Pancreas (tissue), 10 donors: Measurements from ENCODE around the gene AMPD2. TPM values are rescaled to one million over a fixed set of nuclear protein-coding genes. Genes with fewer than 3 reads are reported as not detected.

Experiments
- ATAC-seq, 4 donors: fragments of 200-7000 bp; cut with Tn5 transposase; one replicate each; pipeline versions ENCODE4 v1.8.0 to v1.9.1; 2020; ENCODE audit warnings: mild to moderate bottlenecking in 4 of 4, moderate library complexity in 4 of 4
- DNase-seq, 6 donors: peaks; one replicate each; pipeline ENCODE4 v3.0.0-alpha.2; 2020
- FAIRE-seq: peaks from 2 replicates; lab custom pipeline; 2012; peaks lifted over from hg19 to GRCh38; lab: Jason Lieb, UNC
- H3K27ac ChIP-seq, 4 donors: fragments of 200-600 bp; sonication (generic); 1 replicate in 3 of 4; 2 replicates in 1 of 4; pipeline versions ENCODE4 v1.5.0 to v1.8.0; 2020
- H3K27me3 ChIP-seq, 4 donors: fragments of 200-600 bp; one replicate each; pipeline ENCODE4 v1.8.0; 2021
- H3K36me3 ChIP-seq, 3 donors: fragments of 200-600 bp; sonication (generic) in 1 of 3; one replicate each; pipeline versions ENCODE4 v1.5.0 to v1.8.0; 2020 to 2021
- H3K4me1 ChIP-seq, 3 donors: fragments of 200-600 bp; one replicate each; pipeline ENCODE4 v1.8.0; 2021
- H3K4me3 ChIP-seq, 4 donors: fragments of 200-600 bp; sonication (generic) in 2 of 4; one replicate each; pipeline versions ENCODE4 v1.5.0 to v1.8.0; 2020 to 2021
- H3K9me3 ChIP-seq, 4 donors: fragments of 200-600 bp; one replicate each; pipeline ENCODE4 v1.8.0; 2021
- CTCF ChIP-seq, 4 donors: fragments of 200-600 bp; sonication (generic) in 3 of 4; IDR thresholded peaks; one replicate each; pipeline versions ENCODE4 v1.5.0 to v1.8.0; 2021; ENCODE audit warnings: antibody characterized with exemption in 4 of 4
- WGBS, 2 donors: extraction: QIAGEN DNeasy Blood & Tissue Kit; methylation state at CpG; one replicate each; pipeline ENCODE4 v1.1.7; 2013; 5-methylcytosine and 5-hydroxymethylcytosine counted together
- intact Hi-C, 3 donors: fragments of 100-400 bp; cut with DNase I; formaldehyde crosslinking; loops; one replicate each; pipeline versions ENCODE4 v1.11.1 to v1.14.2; 2022
- polyA plus RNA-seq, 2 donors: library from polyadenylated mRNA; stranded (reverse); fragments of 200-250 nt; gene quantifications; one replicate each; pipeline ENCODE4 v1.2.3, GENCODE V29; 2013
- total RNA-seq, 6 donors: library from RNA; stranded (reverse); fragmentation: NEBNext Ultra II Directional in 4 of 6; extraction: Animal tissue kit (Norgen Biotek cat#: 25700) in 4 of 6; gene quantifications; one replicate each; pipeline versions ENCODE4 v1.2.1 to v1.2.4, GENCODE V29; 2021 to 2023
- donor health status: healthy with polysubstance abuse.
- donor health status: DM: no; HTN: no; CAD: no; lungs with moderate emphysema.
- donor health status: DM: no; HTN: no; CAD: no.
- donor health status: control.
- donor health status: control.
- donor health status: Bipolar disorder and iron deficiency.
- donor health status: DM: yes; HTN: yes; CAD: no.
- donor health status: DM: no; HTN: no; CAD: no.
- donor health status: DM: no; HTN: no; CAD: no.
- donor health status: DM: yes; HTN: yes; CAD: no.

The AMPD2 gene
- total and polyA plus RNA-seq, 8 donors: 17.6 to 57.3 (median 35.5) TPM

DNA sequence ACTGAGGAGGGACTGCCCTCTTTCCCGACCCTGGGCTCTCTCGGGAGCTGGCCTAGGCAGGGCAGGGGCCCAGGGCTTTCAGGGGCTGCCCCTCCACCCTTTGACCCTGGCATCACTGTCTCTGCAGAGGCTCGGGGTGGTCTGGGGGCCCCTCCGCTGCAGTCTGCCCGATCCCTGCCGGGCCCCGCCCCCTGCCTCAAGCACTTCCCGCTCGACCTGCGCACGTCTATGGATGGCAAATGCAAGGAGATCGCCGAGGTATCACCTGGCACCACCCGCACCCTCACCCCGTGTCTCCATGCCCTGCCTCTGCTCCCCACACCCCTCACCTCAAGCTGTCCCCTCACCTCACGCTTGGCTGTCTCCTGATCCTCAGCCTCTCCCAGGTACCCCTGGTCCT lies 5.5 kb downstream of the AMPD2 start:
- TF ChIP-seq CTCF (IDR thresholded peaks at IDR 0.05): no peak
- Histone ChIP-seq H3K4me1 (peaks cover 0 to 5% (median 0%) of the 10 kb centered on the region in 3 donors), H3K9me3 (no peaks in the 10 kb centered on the region), H3K36me3 (peaks cover 0 to 32% (median 5%) of the 10 kb centered on the region in 3 donors), H3K4me3 (no peak overlapping the region), H3K27ac (no peak overlapping the region), H3K27me3 (no peaks in the 10 kb centered on the region)
- intact Hi-C loops: loop anchor here in 2 of 3 donors (5.0 kb wide), 1 partner anchor 83 kb away; no protein-coding TSS in a partner anchor
- ATAC-seq: no peak
- DNase-seq: peak in 2 of 6 donors; percentile 8 to 75
- FAIRE-seq: no peak
- 88 to 92% methylated on average over 16 of the region's 16 CpGs for WGBS, 2 donors

GRCh38 chr1:109625601-109626560 lies 6.2 kb downstream of the AMPD2 start:
- Histone ChIP-seq H3K4me3 (no peak overlapping the region), H3K36me3 (peaks cover 0 to 35% (median 5%) of the 10 kb centered on the region in 3 donors), H3K4me1 (peaks cover 0 to 5% (median 0%) of the 10 kb centered on the region in 3 donors), H3K9me3 (no peaks in the 10 kb centered on the region), H3K27ac (no peak overlapping the region), H3K27me3 (no peaks in the 10 kb centered on the region)
- peak in 1 of 6 donors; percentile 7 for DNase-seq
- FAIRE-seq: no peak
- intact Hi-C loops: loop anchor here in 2 of 3 donors (5.0 kb wide), 1 partner anchor 84 kb away; no protein-coding TSS in a partner anchor
- no peak for TF ChIP-seq CTCF (IDR thresholded peaks at IDR 0.05)
- 83 to 89% methylated on average over 32 of the region's 32 CpGs for WGBS, 2 donors
- no peak for ATAC-seq

GRCh38 chr1:109626682-109627408 lies 7.2 kb downstream of the AMPD2 start:
- intact Hi-C loops: loop anchor here in 2 of 3 donors (5.0 kb wide), 1 partner anchor 85 kb away; no protein-coding TSS in a partner anchor
- DNase-seq (peak in 2 of 6 donors; percentile 5 to 63), FAIRE-seq (no peak), ATAC-seq (no peak)
- 94 to 99% methylated on average over 14 to 21 of the region's 21 CpGs for WGBS, 2 donors
- Histone ChIP-seq H3K36me3 (peaks cover 0 to 41% (median 5%) of the 10 kb centered on the region in 3 donors), H3K9me3 (no peaks in the 10 kb centered on the region), H3K27ac (no peak overlapping the region), H3K4me3 (no peak overlapping the region), H3K4me1 (peaks cover 0 to under 1% (median 0%) of the 10 kb centered on the region in 3 donors), H3K27me3 (no peaks in the 10 kb centered on the region)
- TF ChIP-seq CTCF (IDR thresholded peaks at IDR 0.05): no peak

- DNase-seq (peak in 2 of 6 donors; percentile 8 to 52), FAIRE-seq (no peak)
- intact Hi-C loops: loop anchor here in 2 of 3 donors (5.0 kb wide), 1 partner anchor 86 kb away; no protein-coding TSS in a partner anchor
Observed at GRCh38 chr1:109627692-109628399, 8.2 kb downstream of the AMPD2 start.

More at GRCh38 chr1:109627692-109628399, 8.2 kb downstream of the AMPD2 start:
- ATAC-seq: peak in 1 of 4 donors; percentile 2
- no peak for TF ChIP-seq CTCF (IDR thresholded peaks at IDR 0.05)
- Histone ChIP-seq H3K4me3 (no peak overlapping the region), H3K9me3 (no peaks in the 10 kb centered on the region), H3K27ac (no peak overlapping the region), H3K4me1 (no peaks in the 10 kb centered on the region), H3K27me3 (no peaks in the 10 kb centered on the region), H3K36me3 (peaks cover 0 to 41% (median 5%) of the 10 kb centered on the region in 3 donors)
- 90% methylated on average over 23 of the region's 23 CpGs for WGBS, 2 donors
